ENCODE data around the gene RIMS4. TPM values are rescaled to one million over a fixed set of nuclear protein-coding genes. Genes with fewer than 3 reads are reported as not detected.

Gene RIMS4
- total RNA-seq, 1 donor from 2014 or later, result 43.2 TPM

GRCh38 chr20:44705364-44706094 is 104.8 kb downstream of the RIMS4 start:
- DNase-seq (ENCODE audit: low spot score in 2 of 2) (no peak), FAIRE-seq (no peak)

GRCh38 chr20:44704551-44704971 is 105.8 kb downstream of the RIMS4 start:
- DNase-seq (ENCODE audit: low spot score in 2 of 2), result no peak
- no peak for FAIRE-seq

- FAIRE-seq (no peak), DNase-seq (ENCODE audit: low spot score in 2 of 2) (no peak)
Measured at GRCh38 chr20:44703956-44704488, 106.3 kb downstream of the RIMS4 start.

GRCh38 chr20:44703183-44703925 is 107.0 kb downstream of the RIMS4 start:
- no peak for FAIRE-seq

GRCh38 chr20:44702776-44703175 is 107.6 kb downstream of the RIMS4 start:
- no peak for FAIRE-seq
- peak; percentile 67 to 74 for DNase-seq (ENCODE audit: low spot score in 2 of 2)

More at GRCh38 chr20:44703183-44703925, 107.0 kb downstream of the RIMS4 start:
- no peak for DNase-seq (ENCODE audit: low spot score in 2 of 2)

GRCh38 chr20:44701858-44702256 is 108.5 kb downstream of the RIMS4 start:
- no peak for DNase-seq (ENCODE audit: low spot score in 2 of 2)
- FAIRE-seq, result no peak

Other genes with a start within 250 kb of the RIMS4 start
- gene PKIG, start 228.0 kb downstream of the RIMS4 start, total RNA-seq, result 32.2 TPM
- 2.4 TPM for gene ADA, start 158.8 kb downstream of the RIMS4 start, total RNA-seq
- gene CCN5, start 95.2 kb downstream of the RIMS4 start, total RNA-seq, result not detected
- gene KCNK15, start 64.7 kb downstream of the RIMS4 start, total RNA-seq, result not detected
- gene YWHAB, start 75.2 kb upstream of the RIMS4 start, total RNA-seq, result 148 TPM
- gene PABPC1L, start 99.5 kb upstream of the RIMS4 start, total RNA-seq, result 2.4 TPM
- gene TOMM34, start 149.9 kb upstream of the RIMS4 start, total RNA-seq, result 3.7 TPM
- gene STK4, start 156.0 kb upstream of the RIMS4 start, total RNA-seq, result 37.5 TPM